Immature natural killer cell (primary cell): ENCODE results near the gene KLHDC10. TPM values are rescaled to one million over a fixed set of nuclear protein-coding genes. Genes with fewer than 3 reads are reported as not detected.

Experiments
- DNase-seq, 3 donors: peaks; one replicate each; pipeline ENCODE4 v3.0.0; 2022; ENCODE audit warnings: mixed read lengths in 1 of 3
- H3K27ac Mint-ChIP-seq, 6 donors: one replicate each; pipeline ENCODE4 v1.8.0; 2020; ENCODE audit warnings: mixed read lengths in 6 of 6, mild to moderate bottlenecking in 5 of 6, inconsistent platforms in 4 of 6, moderate library complexity in 3 of 6
- H3K27me3 Mint-ChIP-seq, 3 donors: one replicate each; pipeline ENCODE4 v1.8.0; 2020 to 2021; ENCODE audit warnings: low read depth in 3 of 3, mild to moderate bottlenecking in 3 of 3, mixed read lengths in 3 of 3, moderate library complexity in 3 of 3, inconsistent platforms in 1 of 3
- H3K36me3 Mint-ChIP-seq, 3 donors: one replicate each; pipeline ENCODE4 v1.8.0; 2020; ENCODE audit warnings: mixed read lengths in 3 of 3, inconsistent platforms in 2 of 3, mild to moderate bottlenecking in 2 of 3
- H3K4me1 Mint-ChIP-seq, 2 donors: one replicate each; pipeline ENCODE4 v1.8.0; 2020; ENCODE audit warnings: inconsistent platforms in 2 of 2, mild to moderate bottlenecking in 2 of 2, mixed read lengths in 2 of 2, moderate library complexity in 1 of 2
- H3K4me3 Mint-ChIP-seq, 5 donors: one replicate each; pipeline ENCODE4 v1.8.0; 2020; ENCODE audit warnings: mild to moderate bottlenecking in 5 of 5, mixed read lengths in 5 of 5, inconsistent platforms in 3 of 5, moderate library complexity in 3 of 5
- H3K9me3 Mint-ChIP-seq, 6 donors: one replicate each; pipeline ENCODE4 v1.8.0; 2020; ENCODE audit warnings: mild to moderate bottlenecking in 6 of 6, mixed read lengths in 6 of 6, inconsistent platforms in 4 of 6, moderate library complexity in 3 of 6
- polyA plus RNA-seq, 3 donors: library from polyadenylated mRNA; unstranded; fragments of 300-500 nt; fragmentation: Illumina TruSeq; gene quantifications; one replicate each; pipeline ENCODE4 v1.2.3, GENCODE V29; 2021

Gene KLHDC10
- polyA plus RNA-seq, 3 donors from 2014 or later, result 0.99 to 2.7 (median 1.7) TPM

- Mint-ChIP-seq H3K27ac (no peak overlapping the region), H3K4me3 (no peak overlapping the region), H3K27me3 (peaks cover 8 to 25% (median 8%) of the 10 kb centered on the region in 3 donors), H3K9me3 (peaks cover 0 to 1% (median 0%) of the 10 kb centered on the region in 6 donors), H3K36me3 (peaks cover 5 to 10% (median 8%) of the 10 kb centered on the region in 3 donors), H3K4me1 (no peaks in the 10 kb centered on the region)
- no peak for DNase-seq
Observed at GRCh38 chr7:130153211-130153908, 83.0 kb downstream of the KLHDC10 start.

- peaks cover 8 to 19% (median 8%) of the 10 kb centered on the region in 3 donors for H3K27me3 Mint-ChIP-seq
- H3K9me3 Mint-ChIP-seq, result peaks cover 0 to 1% (median 0%) of the 10 kb centered on the region in 6 donors
- no peak for DNase-seq
- H3K4me3 Mint-ChIP-seq, result no peak overlapping the region
- no peak overlapping the region for H3K27ac Mint-ChIP-seq
- no peaks in the 10 kb centered on the region for H3K4me1 Mint-ChIP-seq
- peaks cover 11 to 16% (median 15%) of the 10 kb centered on the region in 3 donors for H3K36me3 Mint-ChIP-seq
Observed at GRCh38 chr7:130154131-130154500, 83.8 kb downstream of the KLHDC10 start.

GRCh38 chr7:130154501-130155317 lies 84.4 kb downstream of the KLHDC10 start:
- DNase-seq, result no peak
- no peak overlapping the region for H3K27ac Mint-ChIP-seq
- H3K4me1 Mint-ChIP-seq, result no peaks in the 10 kb centered on the region
- peaks cover 15 to 22% (median 20%) of the 10 kb centered on the region in 3 donors for H3K36me3 Mint-ChIP-seq
- peaks cover 8 to 16% (median 8%) of the 10 kb centered on the region in 3 donors for H3K27me3 Mint-ChIP-seq
- H3K9me3 Mint-ChIP-seq, result peaks cover 0 to 1% (median 0%) of the 10 kb centered on the region in 6 donors
- no peak overlapping the region for H3K4me3 Mint-ChIP-seq

GRCh38 chr7:130156140-130156539 lies 85.8 kb downstream of the KLHDC10 start:
- H3K4me1 Mint-ChIP-seq, result no peaks in the 10 kb centered on the region
- H3K27me3 Mint-ChIP-seq, result peaks cover 2 to 6% (median 6%) of the 10 kb centered on the region in 3 donors
- H3K27ac Mint-ChIP-seq, result no peak overlapping the region
- peaks cover 0 to 1% (median 0%) of the 10 kb centered on the region in 6 donors for H3K9me3 Mint-ChIP-seq
- H3K4me3 Mint-ChIP-seq, result no peak overlapping the region
- DNase-seq, result no peak
- H3K36me3 Mint-ChIP-seq, result peaks cover 28 to 35% (median 31%) of the 10 kb centered on the region in 3 donors

GRCh38 chr7:130157700-130158099 lies 87.4 kb downstream of the KLHDC10 start:
- no peak for DNase-seq
- Mint-ChIP-seq H3K27ac (no peak overlapping the region), H3K9me3 (peaks cover 0 to 1% (median 0%) of the 10 kb centered on the region in 6 donors), H3K4me3 (no peak overlapping the region), H3K36me3 (peaks cover 35 to 47% (median 42%) of the 10 kb centered on the region in 3 donors), H3K4me1 (no peaks in the 10 kb centered on the region), H3K27me3 (peaks cover 4 to 6% (median 6%) of the 10 kb centered on the region in 3 donors)

GRCh38 chr7:130160023-130160422 lies 89.7 kb downstream of the KLHDC10 start:
- Mint-ChIP-seq H3K36me3 (peaks cover 42 to 61% (median 59%) of the 10 kb centered on the region in 3 donors), H3K27ac (no peak overlapping the region), H3K4me1 (no peaks in the 10 kb centered on the region), H3K27me3 (peaks cover 2 to 6% (median 6%) of the 10 kb centered on the region in 3 donors), H3K4me3 (no peak overlapping the region), H3K9me3 (peaks cover 0 to 1% (median 0%) of the 10 kb centered on the region in 6 donors)
- no peak for DNase-seq

GRCh38 chr7:130160455-130160854 lies 90.1 kb downstream of the KLHDC10 start:
- H3K4me1 Mint-ChIP-seq, result no peaks in the 10 kb centered on the region
- DNase-seq, result no peak
- H3K9me3 Mint-ChIP-seq, result peaks cover 0 to 1% (median 0%) of the 10 kb centered on the region in 6 donors
- H3K36me3 Mint-ChIP-seq, result peaks cover 42 to 64% (median 63%) of the 10 kb centered on the region in 3 donors
- H3K27me3 Mint-ChIP-seq, result peaks cover 2 to 4% (median 4%) of the 10 kb centered on the region in 3 donors
- H3K4me3 Mint-ChIP-seq, result no peak overlapping the region
- H3K27ac Mint-ChIP-seq, result no peak overlapping the region

GRCh38 chr7:130162196-130162595 lies 91.9 kb downstream of the KLHDC10 start:
- H3K36me3 Mint-ChIP-seq, result peaks cover 49 to 71% (median 63%) of the 10 kb centered on the region in 3 donors

GRCh38 chr7:130174237-130174959 lies 104.1 kb downstream of the KLHDC10 start:
- Mint-ChIP-seq H3K27ac (no peak overlapping the region), H3K27me3 (peaks cover 0 to 2% (median 0%) of the 10 kb centered on the region in 3 donors), H3K4me1 (no peaks in the 10 kb centered on the region), H3K4me3 (no peak overlapping the region), H3K36me3 (peaks cover 23 to 50% (median 35%) of the 10 kb centered on the region in 3 donors), H3K9me3 (no peaks in the 10 kb centered on the region)
- no peak for DNase-seq

More at GRCh38 chr7:130162196-130162595, 91.9 kb downstream of the KLHDC10 start:
- Mint-ChIP-seq H3K4me1 (no peaks in the 10 kb centered on the region), H3K9me3 (peaks cover 0 to 1% (median 0%) of the 10 kb centered on the region in 6 donors), H3K27ac (no peak overlapping the region), H3K4me3 (no peak overlapping the region), H3K27me3 (peaks cover 0 to 2% (median 2%) of the 10 kb centered on the region in 3 donors)
- DNase-seq, result no peak

- no peak for DNase-seq
- H3K9me3 Mint-ChIP-seq, result no peaks in the 10 kb centered on the region
- H3K4me1 Mint-ChIP-seq, result no peaks in the 10 kb centered on the region
- peaks cover 0 to 2% (median 0%) of the 10 kb centered on the region in 3 donors for H3K27me3 Mint-ChIP-seq
- H3K4me3 Mint-ChIP-seq, result no peak overlapping the region
- H3K36me3 Mint-ChIP-seq, result peaks cover 17 to 56% (median 25%) of the 10 kb centered on the region in 3 donors
- H3K27ac Mint-ChIP-seq, result no peak overlapping the region
Observed at GRCh38 chr7:130178251-130178650, 107.9 kb downstream of the KLHDC10 start.

GRCh38 chr7:130179631-130180030 lies 109.3 kb downstream of the KLHDC10 start:
- Mint-ChIP-seq H3K27me3 (peaks cover 0 to 2% (median 0%) of the 10 kb centered on the region in 3 donors), H3K9me3 (no peaks in the 10 kb centered on the region), H3K36me3 (peaks cover 15 to 55% (median 20%) of the 10 kb centered on the region in 3 donors), H3K4me3 (no peak overlapping the region), H3K4me1 (no peaks in the 10 kb centered on the region), H3K27ac (no peak overlapping the region)
- no peak for DNase-seq

GRCh38 chr7:130180571-130181262 lies 110.4 kb downstream of the KLHDC10 start:
- Mint-ChIP-seq H3K36me3 (peaks cover 22 to 50% (median 24%) of the 10 kb centered on the region in 3 donors), H3K9me3 (no peaks in the 10 kb centered on the region), H3K27me3 (peaks cover 0 to 2% (median 0%) of the 10 kb centered on the region in 3 donors), H3K27ac (no peak overlapping the region), H3K4me3 (no peak overlapping the region), H3K4me1 (no peaks in the 10 kb centered on the region)
- no peak for DNase-seq

GRCh38 chr7:130181263-130181605 lies 110.9 kb downstream of the KLHDC10 start:
- Mint-ChIP-seq H3K4me1 (no peaks in the 10 kb centered on the region), H3K27me3 (peaks cover 0 to 2% (median 0%) of the 10 kb centered on the region in 3 donors), H3K4me3 (no peak overlapping the region), H3K9me3 (no peaks in the 10 kb centered on the region), H3K36me3 (peaks cover 22 to 50% (median 24%) of the 10 kb centered on the region in 3 donors), H3K27ac (no peak overlapping the region)
- DNase-seq, result no peak
